CD4-positive, alpha-beta T cell treated with Interleukin-12 subunit alpha and Interleukin-12 subunit beta, for 1 hour (primary cell): ENCODE data around the gene PPP2R2C.

Experiments used
- DNase-seq: peaks from one replicate; pipeline ENCODE4 v3.0.0-alpha.2; 2020

Gene PPP2R2C

DNA sequence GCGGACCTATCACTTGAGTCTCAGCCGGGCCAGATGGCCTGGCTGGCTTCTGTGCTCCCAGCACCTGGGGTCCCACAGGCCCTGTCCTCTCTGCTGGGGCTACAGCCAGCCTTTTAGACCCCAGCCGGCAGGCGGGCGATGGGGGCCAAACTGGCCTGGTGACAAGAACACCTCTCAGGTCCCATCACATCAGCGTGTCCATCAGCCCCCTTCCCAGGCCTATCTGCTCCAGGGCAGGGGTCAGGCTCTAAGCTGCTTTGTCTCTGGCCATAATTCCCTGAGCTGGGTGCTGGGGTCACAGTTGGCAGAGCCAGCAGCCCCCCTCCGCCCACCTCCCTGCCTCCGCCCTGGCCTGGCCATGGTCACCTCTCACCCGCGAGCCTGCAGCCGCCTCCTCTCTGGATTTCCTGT lies 77.7 kb downstream of the PPP2R2C start:
- DNase-seq, result no peak

DNA sequence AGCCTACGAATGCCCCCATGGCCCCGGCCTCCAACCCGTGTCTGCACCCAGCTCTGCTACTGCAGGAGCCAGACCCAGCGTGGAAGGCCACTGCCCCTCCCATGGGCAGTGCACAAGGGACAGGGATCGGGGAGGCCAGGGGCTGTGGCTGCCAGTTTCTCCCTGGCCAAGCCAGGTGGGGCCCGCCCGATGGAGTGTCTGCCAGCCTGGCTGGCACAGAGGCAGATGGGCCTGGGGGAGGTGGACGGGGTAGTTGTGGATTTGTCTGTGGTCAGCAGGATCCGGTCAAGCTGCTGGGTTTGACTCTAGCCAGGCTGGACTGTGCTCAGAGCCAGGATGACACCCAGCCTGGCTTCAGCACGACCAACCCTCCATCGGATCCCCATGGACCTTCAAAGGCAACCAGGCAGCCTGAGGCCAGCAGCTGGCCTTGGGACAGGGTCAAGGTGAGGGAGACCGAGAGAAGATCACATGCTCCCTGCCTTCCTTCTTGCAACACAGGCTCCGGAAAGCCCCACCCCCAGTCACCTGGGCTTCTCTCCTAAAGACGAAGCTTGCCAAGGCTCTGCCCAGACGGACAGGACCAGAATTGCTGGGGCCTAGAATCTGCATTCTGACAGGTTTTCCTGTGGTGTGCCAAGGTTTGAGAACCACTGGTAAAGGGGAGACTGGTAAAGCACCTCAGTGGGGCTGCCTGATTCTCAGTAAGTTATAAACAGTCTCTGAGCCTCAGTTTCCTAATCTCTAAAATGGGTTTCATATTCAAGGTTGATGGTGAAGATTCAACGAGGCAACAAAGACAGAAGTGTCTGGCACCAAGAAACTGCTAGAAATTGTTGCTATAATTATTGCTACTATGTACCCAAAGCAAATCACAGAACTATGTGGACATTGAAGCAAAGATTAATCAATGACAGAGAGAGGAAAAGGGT lies 78.6 kb downstream of the PPP2R2C start:
- no peak for DNase-seq

DNA sequence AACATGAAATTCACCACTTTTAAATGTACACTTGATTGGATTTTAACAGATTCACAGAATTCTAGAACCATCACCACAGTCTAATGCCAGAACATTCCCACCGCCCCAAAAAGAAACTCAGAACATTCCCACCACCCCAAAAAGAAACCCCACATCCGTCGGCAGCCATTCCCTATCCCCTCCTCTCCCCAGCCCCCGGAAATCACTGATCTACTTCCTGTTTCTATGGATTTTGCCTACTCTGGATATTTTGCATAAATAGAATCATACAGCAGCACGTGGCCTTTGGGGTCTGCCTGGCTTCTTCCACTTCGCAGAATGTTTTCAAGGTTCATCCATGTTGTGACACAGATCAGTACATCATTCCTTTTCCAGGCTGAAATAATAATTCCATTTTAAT lies 79.3 kb downstream of the PPP2R2C start:
- no peak for DNase-seq

DNA sequence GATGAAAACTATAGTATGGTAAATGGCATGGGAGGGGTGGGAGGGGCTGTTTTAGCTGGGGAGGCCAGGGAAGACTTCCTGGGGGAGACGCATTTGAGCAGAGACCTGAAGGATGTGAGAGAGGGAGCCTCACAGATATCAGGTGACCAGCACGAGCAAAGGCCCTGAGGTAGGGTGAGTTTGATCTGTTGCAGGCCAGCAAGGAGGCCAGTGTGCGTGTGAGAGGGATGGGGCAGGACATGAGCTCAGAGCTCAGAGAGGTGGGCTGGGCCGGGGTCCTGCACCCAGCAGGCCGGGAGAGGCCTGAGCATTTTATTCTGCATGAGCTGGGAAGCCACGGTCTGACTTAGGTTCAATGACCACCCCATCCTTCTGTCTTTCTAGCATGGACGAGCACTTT lies 80.0 kb downstream of the PPP2R2C start:
- DNase-seq, result no peak

DNA sequence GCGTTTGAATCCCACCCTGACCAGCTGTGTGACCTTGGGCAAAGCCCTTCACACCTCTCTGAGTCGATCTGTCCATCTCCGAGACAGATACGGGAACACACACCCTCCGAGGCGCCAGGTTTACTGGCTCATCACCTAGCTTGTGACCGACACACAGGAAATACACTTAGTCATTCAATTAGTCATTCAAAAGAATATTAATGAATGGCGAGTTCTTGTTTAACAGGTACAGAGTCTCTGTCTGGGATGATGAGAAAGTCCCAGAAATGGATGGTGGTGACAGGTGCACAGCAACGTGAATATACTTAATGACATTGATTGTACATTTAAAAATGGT lies 80.6 kb downstream of the PPP2R2C start:
- DNase-seq, result no peak

DNA sequence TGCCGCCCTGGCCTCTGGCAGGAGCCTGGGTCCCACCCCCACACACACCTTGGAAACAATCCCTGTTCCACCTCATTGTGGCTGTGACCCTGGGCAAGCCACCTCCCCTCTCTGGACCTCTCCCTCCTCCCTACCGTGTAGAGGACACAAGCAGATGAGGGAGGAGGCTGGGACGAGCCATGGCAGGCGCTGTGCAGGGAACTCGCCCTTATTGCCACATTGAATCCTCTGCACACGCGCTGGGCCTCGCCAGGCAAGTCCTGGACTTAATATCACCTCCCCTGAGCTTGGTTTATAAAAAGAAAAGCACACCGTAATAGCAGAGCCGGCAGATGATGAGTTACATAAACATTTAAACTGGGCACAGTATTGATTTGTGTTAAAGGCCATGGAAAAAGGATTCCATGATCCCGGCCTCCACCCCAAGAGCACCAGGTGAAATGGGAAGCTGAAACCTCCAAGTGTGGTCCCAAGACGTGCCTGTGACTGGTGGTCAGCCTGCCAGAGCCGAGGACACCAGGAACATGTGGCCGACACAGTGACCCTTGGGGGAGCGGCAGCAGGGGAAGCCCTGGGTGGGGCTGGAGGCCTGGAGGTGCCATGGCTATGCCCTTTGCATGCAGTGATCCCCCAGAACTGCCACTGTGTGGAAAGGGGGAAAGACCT lies 81.1 kb downstream of the PPP2R2C start:
- DNase-seq, result no peak

DNA sequence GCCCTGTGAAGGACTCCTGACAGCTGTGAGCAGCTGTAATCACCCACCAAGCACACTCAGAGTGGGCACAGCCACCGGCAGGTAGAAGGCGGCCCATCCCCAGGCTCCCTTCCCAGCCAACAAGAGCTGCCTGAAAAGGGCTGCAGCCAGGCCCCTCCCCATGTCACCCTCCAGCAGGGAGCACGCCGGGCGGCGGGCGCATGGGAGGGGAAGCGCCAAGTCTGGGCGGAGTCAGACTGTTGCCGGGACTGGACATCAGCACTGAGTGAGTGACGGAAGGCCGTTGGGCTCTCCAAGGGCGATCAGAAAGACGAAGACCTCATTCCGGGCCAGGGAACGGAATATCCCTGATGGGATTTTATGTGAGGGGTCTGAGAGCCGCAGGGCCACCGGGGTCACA lies 82.1 kb downstream of the PPP2R2C start:
- no peak for DNase-seq

DNA sequence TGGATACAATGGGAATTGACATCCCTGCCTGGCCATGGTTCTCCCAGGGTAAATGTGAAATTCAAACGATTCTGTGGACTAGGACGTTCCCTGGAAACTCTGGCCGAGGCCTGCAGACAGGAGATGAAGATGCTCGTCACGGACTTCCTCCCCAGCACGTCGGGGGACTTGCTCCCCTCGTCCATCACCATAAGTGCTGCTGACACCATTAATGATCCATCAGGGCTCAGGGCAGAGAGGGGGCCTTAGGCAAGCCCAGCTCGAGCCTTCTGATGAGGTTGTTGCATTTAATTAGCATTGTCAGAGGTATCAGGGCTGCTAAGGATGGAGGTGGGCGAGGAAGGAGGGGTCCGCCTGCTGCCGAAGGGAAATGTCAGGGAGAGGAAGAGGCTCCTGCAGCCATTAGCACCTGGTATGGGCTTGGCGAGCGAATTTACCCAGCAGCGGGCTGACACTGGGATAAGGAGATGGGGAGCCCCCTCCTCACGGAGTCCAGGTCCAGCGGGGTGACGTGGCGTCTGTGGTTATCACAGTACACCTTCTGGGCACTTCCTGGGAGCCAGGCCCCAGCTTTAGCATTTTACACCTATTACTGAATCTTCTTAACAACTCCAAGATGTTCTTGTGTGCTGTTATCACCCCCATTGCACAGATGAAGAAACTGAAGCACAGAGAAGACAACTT lies 83.1 kb downstream of the PPP2R2C start:
- no peak for DNase-seq

DNA sequence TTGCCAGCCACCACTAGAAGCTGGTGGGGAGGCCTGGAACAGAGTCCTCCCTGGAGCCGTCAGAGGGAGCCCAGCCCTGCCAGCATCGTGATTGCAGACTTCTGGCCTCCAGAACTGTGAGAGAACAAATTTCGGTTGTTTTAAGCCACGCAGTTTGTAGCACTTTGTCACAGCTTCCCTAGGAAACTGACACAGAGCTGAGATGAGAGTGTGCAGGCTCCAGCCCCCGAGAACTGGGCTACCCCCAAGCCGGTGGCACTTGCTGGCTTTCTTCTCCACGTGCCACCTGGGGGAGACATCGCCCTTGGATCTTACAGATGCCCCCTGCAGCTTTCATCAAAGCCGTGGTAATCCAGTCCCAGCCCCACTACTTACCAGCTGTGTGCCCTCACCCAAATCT lies 83.7 kb downstream of the PPP2R2C start:
- no peak for DNase-seq

DNA sequence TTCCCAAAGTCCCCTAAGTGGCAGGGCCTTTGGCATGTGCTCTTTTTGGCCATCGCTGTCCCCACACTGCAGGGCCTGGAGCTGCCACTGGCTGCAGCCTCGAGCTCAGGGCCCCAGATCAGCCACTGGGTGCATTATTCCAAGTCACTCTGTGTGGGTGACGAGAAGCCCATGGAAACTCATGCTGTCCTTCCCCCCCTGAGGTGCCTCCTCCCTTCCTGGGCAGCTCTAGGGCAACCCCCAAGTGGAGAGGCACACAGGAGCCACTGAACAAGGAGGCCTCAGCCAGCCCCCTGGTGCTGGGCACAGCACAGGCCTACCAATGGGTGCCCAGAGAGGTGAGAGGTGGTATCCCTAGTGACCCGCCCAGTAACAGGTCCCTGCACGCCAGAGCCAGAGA lies 84.5 kb downstream of the PPP2R2C start:
- DNase-seq, result no peak

DNA sequence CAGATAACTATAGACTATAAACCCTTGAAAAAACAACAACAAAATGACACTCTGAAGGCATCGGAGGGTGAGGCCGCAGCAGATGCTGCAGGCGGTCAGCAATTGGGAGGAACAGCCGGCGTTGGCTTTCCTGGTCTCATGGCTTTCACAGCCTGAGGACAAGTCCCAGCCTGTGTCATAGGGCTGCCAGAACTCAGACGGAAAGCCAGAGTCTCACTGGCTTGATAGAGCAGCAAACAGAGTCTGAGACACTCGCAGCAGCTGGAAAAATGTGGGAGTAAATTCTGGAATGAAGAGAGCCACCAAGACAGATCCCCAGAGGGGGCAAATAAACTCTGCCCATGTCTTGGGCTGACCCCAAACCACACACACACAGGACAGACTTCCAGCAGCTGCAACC lies 86.3 kb downstream of the PPP2R2C start:
- no peak for DNase-seq

DNA sequence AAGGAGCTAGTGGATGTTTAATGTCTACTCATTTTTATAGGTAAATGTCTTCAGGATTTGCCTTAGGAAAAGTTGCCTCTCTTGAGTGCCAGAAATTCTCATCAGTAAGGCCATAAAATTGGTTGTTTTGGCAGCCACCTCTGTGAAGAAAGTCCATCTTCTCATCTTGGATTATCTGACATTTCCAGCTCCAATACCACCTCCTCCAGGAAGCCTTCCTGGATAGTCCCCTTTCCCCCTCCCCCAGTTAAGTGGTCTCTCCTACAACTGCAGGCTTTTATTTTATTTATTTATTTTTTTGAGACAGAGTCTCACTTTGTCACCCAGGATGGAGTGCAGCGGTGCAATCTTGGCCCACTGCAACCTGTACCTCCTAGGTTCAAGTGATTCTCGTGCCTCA lies 87.1 kb downstream of the PPP2R2C start:
- no peak for DNase-seq

DNA sequence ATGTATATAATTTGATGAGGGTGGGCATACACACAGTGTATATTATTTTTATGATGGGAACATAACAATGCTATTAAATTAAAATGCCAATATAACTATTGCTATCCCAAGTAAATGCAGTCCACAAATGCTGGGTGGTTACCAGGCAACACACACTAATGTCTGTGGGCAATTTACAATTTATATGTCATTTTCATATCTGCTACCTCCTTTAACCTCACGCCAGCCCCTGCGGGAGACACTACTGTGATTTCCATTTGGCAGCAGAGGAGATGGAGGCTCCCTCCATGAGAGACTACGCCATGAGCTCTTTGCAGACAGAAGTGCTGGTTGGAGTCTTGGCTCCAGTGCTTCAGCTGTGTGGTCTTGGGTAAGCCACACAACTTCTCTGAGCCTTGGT lies 87.9 kb downstream of the PPP2R2C start:
- no peak for DNase-seq

DNA sequence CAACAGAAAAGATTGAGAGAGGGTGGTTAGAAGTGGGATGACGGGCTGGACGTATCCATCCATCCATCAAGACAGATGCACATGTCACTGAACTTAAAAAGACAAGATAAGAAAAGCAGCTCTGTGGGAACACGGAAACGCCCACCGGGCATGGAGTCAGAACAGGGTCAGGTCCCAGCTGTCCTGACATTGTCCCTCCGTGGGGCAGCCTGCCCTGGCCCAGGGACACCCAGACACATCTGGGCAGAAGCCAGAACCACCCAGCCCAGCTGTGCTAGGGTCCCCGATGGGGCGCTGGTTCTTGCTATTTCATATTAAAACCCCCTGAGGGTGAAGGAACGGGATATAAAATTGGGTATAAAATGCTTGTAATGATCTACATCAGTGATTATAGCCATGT lies 88.5 kb downstream of the PPP2R2C start:
- DNase-seq, result no peak

DNA sequence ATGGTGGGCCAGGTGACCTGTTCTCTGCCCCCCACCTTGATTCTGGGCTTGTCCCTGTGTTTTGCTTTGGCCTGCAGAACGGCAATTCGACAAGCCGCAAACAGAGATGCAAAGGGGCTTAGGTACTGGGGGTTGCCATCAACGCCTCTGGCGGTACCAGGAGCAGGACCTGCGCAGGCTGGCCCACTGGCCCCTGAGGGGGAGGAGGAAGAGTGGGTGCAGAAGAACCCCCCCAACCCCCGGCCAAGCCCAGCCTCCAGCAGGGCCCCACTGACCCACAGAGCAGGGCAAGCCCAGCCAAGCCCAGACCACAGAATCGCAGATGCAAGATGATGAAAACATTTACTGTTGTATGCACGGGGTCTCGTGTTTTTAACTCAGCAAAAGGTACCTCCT lies 89.4 kb downstream of the PPP2R2C start:
- DNase-seq, result no peak

DNA sequence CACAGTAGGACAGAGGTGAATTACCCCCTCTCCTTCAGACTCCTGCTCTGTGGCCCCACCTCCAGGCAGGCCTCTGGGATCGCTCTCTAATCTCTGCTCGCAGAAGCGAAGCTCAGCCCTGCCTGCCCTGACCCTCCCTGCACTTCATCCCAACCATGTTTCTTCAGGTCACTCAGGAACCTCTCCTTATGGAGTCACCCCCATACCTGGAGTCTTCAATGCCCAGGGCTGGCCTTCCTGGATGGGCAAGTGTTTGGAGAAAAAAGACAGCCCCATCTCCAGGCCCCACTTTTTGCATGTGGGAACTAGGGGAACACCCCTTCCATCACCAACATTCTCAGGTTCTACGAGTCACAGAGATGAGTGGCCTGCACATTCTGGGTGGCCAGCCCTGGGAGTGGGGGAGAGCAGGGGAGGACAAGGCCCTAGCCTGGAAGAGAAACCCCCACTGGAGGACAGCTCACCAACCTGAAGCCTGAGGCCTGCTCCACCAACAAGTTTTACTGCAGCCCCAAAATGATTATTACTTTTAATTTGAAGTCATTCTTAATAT lies 90.8 kb downstream of the PPP2R2C start:
- DNase-seq, result no peak

DNA sequence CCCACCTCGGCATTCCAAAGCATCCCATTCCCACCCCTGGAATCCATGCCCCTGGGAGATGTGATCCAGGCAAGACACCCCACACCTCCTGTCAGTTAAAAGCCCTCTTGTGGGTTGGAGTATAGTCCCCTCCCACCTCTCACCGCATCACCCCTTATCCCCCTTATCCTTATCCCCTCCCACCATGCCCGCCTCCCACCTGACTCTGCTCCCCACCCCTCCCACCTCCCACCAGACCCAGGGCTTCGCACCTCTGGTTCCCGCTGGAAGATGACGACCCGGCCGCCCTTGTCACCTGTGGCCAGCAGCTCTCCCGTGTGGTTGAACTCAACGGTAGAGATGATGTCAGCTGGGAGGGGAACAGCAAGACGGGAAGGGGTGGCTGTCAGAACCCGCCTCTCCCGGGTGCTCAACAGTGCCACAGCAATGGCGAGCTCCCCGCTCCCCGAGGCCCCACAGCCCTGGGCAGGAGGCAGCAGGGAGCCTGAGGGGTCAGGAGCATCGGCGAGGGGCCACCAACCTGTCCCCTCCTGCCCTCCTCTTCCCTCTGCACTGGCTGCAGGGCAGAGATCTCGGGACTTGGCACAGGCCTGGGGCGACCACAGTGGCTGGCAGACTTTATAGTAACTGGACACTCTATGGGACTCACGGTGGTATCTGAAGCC lies 91.5 kb downstream of the PPP2R2C start:
- no peak for DNase-seq

DNA sequence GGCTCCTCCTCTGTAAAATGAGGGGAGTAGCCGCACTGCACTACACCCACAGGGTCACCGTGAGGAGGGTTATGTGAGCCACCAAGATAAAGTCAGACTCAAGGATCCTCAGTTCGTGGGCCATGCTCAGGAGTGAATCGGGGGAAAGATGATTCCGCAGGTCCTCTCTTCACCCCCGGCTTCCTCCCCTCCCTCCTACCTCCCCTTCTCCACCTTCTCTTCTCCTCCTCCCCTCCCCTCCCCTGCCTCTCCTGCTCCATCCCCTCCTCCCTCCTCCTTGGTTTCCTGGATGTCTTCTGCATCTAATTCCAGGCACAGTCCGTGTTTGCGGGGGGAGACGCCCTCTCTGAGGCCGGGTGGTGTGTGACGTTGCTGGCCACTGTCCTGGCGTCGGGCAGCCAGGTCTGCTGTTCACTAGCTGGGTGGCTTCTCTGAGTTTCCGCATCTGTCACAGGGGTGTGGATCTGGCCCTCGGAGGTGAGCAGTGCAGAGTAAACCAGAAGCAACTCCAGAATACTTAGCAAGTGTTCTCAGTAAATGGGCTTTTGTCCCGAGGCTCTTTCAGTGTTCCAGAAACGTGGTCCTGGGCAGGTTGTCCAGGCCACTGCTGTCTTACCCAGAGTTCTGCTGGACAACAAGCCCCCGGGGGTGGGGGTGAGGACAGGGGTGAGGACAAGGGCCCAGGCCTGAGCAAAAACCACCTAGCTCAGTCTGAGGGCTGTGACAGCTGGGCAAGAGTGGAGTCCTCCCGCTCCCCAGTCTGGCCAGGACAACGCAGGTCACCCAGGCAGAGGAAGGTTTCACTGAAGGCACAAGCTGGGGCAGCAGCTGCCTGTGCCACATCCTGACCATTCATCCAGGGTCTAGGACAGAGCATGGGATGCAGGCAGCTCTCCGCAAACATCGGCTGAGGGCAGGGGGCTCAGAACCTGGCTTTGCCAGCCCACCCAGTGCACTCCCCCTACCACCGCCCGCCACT lies 92.4 kb downstream of the PPP2R2C start:
- no peak for DNase-seq

DNA sequence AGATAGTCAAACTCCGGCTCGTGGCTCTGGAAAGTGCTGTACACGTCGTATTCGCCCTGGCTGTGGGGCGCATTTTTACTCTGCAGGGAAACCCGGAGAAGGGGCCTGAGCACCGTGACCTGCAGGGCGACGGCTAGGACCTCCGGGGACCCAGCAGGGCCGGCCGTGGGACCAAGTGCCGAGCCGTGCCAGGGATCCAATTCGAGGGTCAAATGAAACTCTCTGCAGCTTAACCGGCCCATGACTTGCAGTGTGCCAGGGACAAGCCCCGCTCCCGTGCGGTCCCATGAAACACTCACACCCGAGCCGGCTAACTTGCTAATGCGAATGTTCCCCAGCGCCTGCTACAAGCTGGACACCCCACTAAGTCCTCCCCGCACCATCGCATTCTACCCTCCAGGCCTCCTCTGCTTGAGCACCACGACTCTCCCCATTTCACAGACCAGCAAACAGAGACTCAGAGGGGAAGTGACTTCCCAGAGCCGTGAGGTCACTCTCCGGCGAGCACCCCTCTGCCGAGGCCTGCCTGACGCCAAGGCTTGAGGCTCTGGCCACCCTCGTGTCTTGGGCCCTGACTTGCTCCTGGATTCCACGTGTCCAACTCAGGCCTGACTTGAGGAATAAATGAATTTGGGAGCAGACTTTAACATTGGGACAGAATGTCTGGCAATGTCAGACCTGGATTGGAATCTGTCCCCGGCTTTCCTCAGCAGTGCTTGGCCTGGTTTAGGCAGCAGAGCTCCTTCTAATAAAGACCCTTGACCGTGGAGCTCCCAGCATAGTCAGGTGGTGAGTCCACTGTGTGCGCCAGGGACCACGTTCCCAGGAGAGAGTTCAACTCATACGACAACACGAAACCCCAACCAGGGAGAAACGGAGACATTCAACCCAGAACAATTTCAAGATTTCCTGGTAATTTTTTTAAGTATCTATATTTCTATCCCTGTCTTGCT lies 93.6 kb downstream of the PPP2R2C start:
- DNase-seq, result no peak

DNA sequence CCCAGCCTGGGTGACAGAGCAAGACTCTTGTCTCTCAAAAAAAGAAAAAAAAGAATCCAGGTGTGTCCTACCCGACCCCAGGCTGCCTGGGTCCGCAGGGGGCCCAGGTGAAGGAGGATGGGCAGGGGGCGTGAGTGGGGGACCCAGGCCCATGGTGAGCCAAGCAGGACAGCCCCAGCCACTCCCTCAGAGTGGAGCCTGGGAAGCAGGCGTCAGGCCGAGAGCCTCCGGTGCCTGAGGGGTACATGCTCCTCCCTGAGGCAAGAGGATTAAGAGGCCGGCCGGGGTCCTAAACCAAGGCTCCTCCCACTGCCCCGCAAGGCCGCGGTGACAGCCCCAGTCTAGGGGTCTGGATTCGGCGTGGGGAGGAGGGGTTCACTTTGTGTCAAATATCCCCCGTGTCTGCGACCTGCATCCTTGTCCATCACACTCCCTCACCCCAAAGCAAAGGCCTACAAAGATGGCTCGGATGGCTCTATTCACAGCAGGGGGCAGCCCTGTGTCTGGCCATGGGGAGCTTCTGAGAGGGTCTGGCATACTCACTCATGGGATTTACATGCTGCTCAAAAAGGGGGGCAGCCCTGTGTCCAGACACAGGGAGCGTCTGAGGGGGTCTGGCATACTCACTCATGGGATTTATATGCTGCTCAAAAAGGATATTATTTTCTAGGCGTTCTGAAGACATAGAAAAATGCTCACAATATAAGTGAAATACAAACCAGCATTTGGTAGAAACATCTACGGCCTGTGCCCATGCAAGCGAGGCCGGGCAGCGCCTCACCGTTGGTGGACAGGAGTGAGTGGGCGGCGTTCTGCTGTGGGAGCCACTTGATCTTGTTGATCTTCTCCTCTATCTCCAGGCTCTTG lies 94.6 kb downstream of the PPP2R2C start:
- no peak for DNase-seq
